ENCODE measurements around the gene SMIM28. TPM values are rescaled to one million over a fixed set of nuclear protein-coding genes. Genes with fewer than 3 reads are reported as not detected.

Gene SMIM28
- total RNA-seq, 1 experiment from 2014 or later = not detected

DNA sequence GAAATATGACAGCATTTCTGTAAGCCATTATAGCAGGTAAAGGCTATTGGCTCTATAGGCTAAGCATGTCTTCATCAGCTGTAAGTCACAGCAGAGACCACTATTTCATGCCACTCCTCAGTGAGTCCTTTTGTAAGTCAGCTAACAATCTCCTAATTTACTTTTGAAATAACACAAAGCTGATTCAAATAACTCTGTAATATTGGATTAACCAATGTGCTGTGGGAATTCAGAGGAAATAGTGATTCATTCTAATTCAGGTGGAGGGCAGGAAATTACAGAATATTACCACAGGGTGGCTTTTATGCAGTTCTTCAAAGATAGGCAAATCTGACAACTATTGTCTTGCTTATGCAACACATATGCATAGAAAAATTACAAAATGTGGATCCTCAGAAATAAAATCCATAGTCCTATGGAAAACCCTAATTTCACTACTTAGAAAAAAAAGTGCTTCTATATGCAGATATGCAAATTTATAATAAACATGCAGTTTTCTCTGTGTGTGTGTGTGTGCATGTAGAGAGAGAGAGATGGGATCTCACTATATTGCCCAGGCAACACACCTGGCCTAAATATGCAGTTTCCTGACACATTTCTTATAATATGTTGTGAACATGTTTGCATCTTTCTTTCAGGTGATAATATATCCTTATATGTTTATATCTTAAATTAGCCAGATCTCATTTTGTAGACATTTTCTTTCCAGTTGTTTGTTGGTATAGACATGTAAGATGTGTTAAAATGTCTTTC is 4.8 kb upstream of the SMIM28 start:
- no peak for DNase-seq (ENCODE audit: low read depth)

DNA sequence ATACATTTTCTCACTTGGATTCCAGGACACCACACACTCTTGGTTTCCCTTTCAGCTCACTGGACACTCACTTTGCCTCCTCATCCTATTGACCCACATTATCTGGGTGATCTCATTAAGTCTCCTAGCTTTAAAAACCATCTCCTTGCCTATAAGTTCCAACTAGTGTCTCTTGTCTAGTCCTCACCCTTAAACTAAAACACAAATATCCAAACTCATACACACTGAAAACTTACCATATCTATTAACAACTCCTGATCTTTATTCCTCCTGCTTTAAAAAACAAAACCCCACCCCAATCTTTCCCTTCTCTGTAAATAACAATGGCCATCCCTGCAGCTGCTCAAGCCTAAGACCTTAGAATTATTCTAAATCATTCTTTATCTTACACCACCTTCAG is 3.5 kb upstream of the SMIM28 start:
- DNase-seq (ENCODE audit: low read depth) = no peak

DNA sequence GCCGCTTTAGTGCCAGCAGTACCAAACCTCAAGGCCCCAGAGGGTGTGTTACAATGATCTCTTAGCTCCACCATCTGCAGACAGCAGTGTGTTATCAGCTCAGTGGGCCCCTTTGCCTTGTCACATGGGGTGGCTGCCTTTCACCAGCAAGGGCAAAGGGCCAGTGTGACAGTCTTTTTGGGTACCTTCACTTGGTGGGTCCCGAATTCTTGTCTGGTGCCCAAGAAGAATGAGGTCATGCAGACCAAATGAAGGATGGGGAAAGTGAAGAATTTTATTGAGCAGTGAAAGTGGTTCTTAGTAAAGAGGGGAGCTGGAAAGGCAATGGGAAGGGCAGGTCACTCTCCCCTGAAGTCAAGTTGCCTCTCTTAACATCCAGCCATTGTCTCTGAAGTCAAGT is 2.9 kb upstream of the SMIM28 start:
- no peak for DNase-seq (ENCODE audit: low read depth)

DNA sequence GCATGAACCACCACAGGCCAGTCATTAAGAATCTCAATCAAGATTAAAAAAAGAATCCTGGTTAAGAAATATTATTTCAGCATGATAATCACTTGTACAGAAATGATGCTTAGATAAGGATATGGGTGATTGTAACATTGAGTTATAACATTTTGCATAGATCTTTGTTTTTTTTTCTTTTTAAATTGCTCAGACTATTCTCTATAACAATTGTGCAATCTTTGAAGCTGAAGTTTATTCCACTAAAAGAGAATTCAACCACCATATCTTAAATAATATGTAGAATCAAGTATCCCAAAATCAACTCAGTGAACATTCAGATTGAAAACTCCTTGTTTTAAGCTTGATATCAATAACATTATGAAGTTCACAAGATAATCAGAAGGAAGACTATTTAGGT is 663 bp upstream of the SMIM28 start:
- DNase-seq (ENCODE audit: low read depth) = no peak

DNA sequence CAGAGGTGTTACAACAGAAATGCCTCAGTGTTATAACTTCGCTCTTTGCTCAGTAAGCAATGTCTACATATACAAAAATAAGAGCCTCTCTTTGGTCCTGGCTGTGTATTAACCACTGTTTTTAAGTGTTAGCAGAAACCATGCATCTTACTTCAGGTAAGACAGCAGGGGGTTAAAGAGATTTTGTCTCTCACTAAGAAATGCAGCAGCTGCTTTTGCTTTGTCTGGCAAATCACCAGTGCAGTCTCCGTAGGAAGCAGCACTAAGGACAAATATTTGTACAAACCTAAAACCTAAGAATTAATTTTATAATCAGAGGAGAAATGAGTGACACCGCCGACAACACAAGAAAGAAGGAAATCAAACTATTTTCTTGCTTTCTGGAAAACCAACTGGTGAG is 758 bp downstream of the SMIM28 start:
- no peak for DNase-seq (ENCODE audit: low read depth)

DNA sequence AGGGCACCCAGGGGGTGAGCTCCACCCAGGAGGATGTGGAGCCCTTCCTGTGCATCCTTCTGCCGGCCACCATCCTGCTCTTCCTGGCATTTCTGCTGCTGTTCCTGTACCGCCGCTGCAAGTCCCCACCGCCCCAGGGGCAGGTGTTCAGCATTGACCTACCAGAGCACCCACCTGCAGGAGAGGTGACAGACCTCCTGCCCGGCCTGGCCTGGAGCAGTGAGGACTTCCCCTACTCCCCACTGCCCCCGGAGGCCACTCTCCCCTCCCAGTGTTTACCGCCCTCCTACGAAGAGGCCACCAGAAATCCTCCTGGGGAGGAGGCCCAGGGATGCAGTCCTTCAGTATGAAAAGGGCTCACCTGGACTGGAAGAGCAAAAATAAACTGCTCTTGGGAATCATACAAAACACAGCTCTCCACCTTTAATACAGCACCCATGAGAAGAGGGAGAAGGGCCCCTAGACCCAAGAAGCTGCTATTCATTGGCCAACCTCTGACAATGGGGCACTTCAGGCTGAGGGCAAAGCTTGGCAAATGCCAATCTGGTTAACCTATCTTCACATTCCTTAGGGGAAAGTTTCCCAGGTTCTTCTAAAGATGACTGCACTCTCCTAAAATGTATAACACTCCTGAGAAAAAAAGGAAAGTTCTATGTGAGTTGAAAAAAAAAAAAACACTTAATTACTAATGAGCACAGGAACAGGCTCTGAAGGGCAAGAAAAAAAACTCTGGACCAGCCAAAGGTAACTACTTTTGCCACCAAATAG is 5.0 kb downstream of the SMIM28 start:
- DNase-seq (ENCODE audit: low read depth) = no peak

DNA sequence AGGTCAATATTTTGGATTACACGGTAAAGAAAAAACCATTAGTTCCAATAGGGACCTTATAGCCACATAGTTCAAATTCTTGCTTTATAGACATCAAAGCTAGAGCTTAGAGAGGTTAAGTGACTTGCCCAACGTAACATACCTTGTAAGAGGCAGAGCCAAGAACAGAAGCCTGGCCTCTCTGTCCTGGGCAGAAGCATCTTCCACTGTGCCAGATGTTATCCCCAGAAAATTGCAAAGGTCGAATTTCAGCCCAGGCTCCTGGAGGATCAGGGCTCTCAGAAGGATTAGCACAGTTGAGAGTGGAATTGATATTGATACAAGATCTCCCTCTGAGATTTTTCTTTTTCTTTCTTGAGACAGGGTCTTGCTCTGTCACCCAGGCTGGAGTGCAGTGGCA is 6.1 kb downstream of the SMIM28 start:
- DNase-seq (ENCODE audit: low read depth) = no peak

DNA sequence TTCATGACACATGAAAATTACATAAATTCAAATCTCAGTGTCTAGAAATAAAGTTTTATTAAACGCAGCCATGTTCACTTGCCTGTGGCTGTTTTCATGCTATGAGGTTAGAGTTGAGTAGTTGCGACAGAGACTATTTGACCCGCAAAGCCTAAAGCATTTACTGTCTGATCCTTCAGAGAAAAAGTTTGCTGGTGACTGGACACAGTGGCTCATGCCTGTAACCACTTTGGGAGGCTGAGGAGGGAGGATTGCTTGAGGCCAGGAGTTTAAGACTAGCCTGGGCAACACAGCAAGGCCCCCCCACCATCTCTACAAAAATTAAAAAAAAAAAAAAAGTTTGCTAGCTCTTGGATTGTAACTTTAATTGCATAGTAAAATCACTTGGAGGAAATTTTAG is 9.2 kb downstream of the SMIM28 start:
- no peak for DNase-seq (ENCODE audit: low read depth)

DNA sequence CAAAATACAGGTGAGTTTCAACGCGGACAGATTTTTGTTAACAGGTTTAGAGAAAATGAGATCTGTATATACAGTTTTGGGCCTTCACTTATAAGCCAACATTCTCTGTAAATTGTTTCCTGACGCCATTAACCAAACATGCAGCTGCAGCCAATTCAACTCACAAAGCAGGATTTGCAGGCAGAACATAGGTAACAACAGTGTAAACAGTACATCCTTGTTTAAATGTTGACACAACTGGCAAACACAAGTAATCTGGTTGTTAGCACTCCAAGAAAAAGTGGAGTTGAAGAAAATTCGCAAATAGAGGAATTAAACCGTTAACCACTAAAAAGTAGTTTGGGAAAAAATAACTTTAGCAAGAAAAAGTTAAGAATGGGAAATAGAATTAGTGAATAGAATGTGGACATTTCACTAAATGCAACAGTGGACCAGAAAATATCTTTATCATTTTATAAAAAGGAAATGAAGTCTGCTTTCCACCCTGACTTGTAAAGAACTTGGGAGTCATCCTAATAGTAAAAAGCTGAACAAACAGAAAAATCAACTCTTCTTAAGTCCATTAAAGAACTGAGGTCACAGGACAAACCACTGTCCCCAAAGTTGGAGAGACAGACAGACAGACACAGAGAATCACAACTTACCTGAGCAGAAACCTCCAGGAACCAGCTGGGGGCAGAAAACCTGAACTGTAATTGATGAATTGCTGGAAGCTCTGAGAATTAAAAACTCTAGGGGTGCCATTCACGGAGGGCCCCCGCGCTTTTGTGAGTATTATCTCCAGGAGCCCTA is 10.1 kb downstream of the SMIM28 start:
- no peak for DNase-seq (ENCODE audit: low read depth)

DNA sequence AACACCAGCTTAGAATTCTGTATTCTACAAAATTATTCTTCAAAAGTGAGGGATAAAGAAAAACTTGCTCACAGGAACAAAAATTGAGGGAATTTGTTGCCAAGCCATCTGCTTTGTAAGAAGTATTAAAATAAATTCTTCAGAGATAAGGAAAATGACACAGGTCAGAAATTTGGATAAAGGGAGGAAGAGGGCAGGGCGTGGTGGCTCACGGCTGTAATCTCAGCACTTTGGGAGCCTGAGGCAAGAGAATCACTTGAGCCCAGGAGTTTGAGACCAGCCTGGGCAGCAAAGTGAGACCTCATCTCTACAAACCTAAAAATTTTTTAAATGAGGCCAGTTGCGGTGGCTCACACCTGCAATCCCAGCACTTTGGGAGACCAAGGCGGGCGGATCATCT is 11.8 kb downstream of the SMIM28 start:
- DNase-seq (ENCODE audit: low read depth) = no peak

DNA sequence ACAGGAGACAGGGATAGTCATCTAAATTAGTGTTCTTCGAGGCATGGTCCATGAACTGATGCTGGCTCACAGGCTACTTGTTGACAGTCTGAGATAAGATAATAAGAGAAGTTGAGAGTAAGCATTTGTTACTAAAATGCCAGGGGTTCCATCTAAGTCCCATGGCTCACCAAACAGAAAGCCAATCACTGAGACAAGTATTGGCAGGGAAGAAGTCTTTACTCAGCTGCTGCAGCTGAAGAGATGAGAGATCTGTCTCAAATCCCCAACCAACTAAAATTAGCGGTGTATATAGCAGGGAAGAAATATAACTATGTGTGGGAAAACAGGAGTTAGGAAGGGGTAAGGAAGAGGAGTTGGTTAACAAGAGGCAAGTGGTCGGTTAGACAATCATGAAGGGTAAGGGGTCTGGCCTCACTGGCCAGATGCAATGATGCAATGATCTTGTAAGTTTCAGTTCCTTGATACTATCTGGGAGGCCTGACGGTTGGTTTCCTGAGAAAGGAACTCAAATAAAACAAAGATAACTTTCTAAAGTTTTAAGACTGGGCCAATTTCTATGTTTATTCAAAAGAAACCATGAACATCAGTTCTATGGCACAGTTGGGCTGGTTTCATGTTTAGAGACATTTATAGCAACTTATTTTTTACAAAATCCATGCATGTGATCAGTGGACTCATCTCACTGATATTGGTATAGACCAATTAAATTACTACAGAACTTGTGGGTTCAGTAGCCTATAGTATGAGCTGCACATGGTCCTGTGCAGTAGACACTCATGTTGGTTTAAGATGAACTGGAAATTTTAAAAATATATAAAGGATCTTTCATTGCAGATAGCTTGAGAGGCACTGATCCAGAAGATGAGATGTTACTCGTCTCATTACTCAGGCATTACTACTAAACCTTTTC is 16.4 kb downstream of the SMIM28 start:
- no peak for DNase-seq (ENCODE audit: low read depth)

DNA sequence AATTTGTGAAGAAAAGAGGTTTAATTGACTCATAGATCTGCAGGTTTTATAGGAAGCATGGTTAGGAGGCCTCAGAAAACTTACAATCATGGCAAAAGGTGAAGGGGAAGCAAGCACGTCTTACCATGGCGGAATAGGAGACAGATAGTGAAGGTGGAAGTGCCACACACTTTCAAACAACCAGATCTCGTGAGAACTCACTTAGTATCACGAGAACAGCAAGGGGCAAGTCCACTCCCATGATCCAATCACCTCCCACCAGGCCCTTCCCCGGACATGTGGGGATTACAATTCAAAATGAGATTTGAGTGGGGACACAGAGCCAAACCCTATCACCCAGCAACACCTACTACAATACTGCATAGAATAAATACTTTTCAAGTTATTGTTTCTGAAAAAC is 19.0 kb downstream of the SMIM28 start:
- DNase-seq (ENCODE audit: low read depth) = no peak

DNA sequence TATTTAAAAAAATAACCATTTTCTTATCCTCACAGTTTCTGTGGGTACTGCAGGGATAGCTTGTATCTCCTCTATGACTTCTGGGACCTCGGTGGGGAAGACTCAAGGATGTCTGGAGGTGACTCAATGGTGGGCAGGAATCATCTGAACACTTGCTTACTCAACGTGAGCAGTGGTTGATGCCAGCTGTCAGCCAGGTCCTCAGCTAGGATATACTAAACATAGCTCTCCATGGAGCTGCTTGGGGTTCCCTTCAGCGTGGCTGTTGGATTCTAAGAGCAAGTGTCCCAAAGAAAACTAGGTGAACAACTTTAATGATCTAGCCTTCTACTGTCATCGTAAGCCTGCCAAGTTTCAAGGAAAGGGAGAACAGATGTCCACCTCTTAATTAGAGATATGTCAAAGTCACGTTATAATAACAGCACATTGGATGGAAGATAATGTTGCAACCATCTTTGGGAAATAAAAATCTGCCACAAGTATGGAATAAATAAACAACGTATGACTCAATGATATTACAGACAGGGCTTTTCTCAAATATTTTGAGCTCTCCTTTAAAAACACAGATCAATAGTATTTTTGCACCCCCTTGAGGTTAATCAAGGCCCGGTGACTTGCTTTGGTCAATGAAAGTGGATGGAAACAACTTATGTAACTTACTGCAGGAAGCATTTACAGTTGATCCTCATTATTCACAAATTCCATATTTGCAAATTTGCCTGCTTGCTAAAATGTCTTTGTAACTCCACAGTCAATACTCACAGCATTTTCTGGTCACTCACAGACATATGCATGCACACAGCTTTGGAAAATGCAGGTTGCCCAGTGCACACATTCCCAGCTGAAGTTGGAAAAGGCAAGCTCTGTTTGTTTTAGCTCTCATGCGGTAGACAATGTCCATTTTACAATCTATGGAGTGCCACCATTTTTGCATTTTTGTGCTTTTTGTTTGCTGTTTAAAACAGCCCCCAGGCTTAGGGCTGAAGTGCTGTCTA is 19.7 kb downstream of the SMIM28 start:
- DNase-seq (ENCODE audit: low read depth) = peak; percentile 13

DNA sequence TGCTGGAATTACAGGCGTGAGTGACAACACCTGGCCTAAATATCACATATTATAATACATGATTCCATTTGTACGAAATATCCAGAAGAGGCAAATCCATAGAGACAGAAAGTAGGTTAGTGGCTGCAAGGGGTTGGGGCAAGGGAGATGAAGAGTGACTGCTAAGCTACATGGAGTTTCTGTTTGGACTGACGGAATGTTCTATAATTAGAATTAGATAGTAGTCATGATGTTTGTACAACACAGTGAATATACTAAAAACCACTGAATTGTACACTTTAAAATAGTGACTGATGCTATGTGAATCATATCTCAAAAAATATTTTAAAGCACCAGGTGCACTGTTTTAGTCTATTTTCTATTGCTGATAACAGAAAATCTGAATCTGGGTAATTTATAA is 22.6 kb downstream of the SMIM28 start:
- no peak for DNase-seq (ENCODE audit: low read depth)

DNA sequence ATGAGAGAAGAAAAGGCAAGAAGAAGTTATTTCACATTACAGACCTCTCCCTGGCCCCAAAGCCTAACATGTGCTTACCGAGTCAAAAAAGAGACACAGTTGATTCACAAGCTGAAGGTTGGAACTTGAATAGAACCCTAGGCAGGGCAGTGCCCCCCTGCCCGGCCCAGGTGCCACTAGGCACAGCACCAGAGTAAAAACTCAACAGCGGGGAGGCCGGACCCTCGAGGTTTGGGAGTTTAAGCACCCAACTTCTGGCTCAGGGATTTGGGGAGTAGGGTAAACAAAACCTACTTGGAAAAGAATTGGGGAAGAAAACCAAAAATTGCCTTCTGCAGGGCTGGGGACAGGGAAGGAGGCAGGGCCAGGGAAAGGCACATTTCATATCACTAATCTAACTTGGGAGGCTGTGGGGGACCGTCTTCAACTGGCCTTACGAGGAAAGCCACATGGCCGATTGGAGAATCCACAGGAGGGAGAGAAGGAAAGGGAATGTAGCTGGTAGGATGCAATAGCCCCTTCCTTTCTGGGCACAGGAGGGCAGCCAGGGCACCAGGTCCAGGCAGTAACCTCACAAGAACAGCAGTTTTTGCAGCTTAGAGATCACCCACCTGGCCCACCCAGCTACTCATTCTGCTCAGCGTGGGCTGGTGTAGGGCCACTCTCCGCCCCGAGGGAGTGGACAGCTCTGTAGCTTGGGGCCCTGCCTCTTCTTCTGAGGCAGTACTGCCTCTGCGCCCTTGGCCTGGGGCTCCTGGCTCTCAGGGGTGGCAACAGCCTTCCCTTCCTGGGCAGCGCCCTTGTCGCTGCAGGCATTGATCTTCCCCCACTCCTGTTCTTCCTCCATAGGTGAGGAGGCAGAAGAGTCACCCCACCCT is 24.5 kb downstream of the SMIM28 start:
- DNase-seq (ENCODE audit: low read depth) = no peak

DNA sequence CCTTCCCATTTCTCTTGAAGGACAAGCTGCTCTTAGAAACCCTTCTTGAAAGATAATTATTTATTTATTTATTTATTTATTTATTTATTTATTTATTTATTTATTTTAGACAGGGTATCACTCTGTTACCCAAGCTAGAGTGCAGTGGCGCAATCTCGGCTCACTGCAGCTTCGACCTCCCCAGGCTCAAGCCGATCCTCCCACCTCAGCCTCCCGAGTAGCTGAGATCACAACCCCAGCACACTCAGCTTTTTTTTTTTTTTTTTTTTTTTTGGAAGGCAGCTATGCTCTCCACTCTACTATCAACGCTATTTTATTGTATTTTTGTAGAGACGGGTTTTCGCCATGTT is 25.1 kb downstream of the SMIM28 start:
- no peak for DNase-seq (ENCODE audit: low read depth)

DNA sequence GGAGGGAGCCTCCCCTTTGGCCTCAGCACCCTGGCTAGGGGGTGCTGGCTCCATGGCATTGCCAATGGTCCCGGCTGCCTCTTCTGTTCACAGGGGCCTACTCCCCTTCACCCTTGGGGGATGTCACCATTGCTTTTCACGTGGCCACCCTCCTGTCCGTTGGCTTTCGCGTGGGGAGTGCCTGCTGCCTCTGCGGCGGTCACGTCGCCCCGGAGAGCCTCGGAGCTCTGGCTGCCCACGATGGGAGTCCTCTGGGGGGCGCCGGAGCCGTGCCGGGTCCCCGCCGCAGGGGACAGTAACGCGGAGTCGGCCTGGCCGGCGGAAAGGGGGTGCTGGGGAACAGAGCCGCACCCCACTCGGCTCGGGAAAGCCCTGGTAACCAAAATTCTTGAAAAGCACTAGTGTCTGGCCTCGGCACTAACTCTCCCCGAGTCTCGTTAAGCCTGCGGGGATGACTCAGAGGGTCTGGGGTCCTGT is 25.7 kb downstream of the SMIM28 start:
- DNase-seq (ENCODE audit: low read depth) = peak; percentile 35

DNA sequence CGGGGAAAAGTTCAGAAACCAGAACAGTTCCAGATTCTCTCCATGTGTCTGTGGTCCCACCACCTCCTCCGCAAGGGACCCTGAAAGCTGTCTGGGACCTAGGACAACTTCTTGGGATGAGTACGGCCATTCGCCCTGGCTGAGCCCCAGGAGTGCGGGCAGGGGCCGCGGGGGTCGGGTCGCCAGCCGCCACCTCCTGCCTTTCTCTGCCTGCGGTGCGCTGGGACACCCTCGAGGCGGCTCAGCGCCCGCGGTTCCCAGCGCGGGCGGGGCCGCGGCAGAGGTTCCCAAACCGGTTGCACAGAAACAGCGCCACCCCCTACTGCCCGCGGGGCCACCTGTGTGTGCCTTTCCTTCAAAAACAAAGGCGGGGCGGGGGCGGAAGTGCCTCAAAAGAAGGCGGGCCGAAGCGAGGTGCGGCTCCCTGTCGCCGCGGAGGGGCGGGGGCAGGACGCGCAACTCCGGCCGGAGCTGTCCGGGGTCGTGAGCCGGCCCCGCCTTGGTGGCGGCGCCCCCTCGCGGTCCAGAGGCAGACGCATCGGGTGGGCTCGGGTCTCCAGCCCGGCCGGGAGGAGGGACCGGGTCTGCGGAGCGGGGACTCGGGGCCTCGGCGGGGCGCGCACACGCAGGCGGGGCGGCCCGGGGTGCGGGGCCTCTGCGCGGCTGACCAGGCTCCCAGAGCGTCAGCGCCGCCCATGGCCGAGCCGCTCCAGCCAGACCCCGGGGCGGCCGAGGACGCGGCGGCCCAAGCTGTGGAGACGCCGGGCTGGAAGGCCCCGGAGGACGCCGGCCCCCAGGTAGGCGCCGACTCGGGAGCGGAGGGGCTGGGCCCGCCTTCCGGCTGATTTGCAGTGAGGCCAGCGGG is 26.3 kb downstream of the SMIM28 start, which contains the start of gene HEBP2:
TSS of gene HEBP2 (plus strand) at position 423 of the 865 bp plus-strand sequence. CDS start at position 696, 273 bp downstream.
- peak; percentile 89 for DNase-seq (ENCODE audit: low read depth)
